Hepatocyte (in vitro differentiated cells): ENCODE data around the gene LMX1A.

ENCODE experiments used
- CTCF ChIP-seq: fragments of 200-600 bp; sonication (generic); IDR thresholded peaks from 2 replicates; pipeline ENCODE4 v1.5.1; 2016; ENCODE audit warnings: antibody characterized with exemption, mild to moderate bottlenecking; ENCODE audit not compliant: poor library complexity
- EZH2 ChIP-seq: fragments of 200-600 bp; sonication (generic); IDR thresholded peaks from 2 replicates; pipeline ENCODE4 v1.6.1; 2016; ENCODE audit warnings: antibody characterized with exemption, mild to moderate bottlenecking, borderline replicate concordance

GRCh38 chr1:165289556-165289955 lies 67.0 kb downstream of the LMX1A start:
- no peak for TF ChIP-seq CTCF
- TF ChIP-seq EZH2 = no peak
